ENCODE results near the gene TRMO. TPM values are rescaled to one million over a fixed set of nuclear protein-coding genes. Genes with fewer than 3 reads are reported as not detected.

The TRMO gene
- total RNA-seq, 1 experiment from 2014 or later = 10.4 TPM

GRCh38 chr9:97941323-97941722, 19.0 kb upstream of the TRMO start:
- Histone ChIP-seq H3K9me3 (ENCODE audit: control insufficient read depth, insufficient read depth, low read depth, low read length) (no peaks in the 10 kb centered on the region), H3K4me3 (ENCODE audit: low read depth in 2 of 2, low read length in 2 of 2) (no peak overlapping the region), H3K27ac (ENCODE audit: low read length) (no peak overlapping the region), H3K4me1 (ENCODE audit: control insufficient read depth, insufficient read depth, low read length) (no peaks in the 10 kb centered on the region), H3K36me3 (ENCODE audit: control insufficient read depth, insufficient read depth, low read length) (no peaks in the 10 kb centered on the region), H3K27me3 (ENCODE audit: control insufficient read depth, insufficient read depth, low read length) (peaks cover 7% of the 10 kb centered on the region)
- ATAC-seq = no peak
- in situ Hi-C loops (cut with HindIII; ENCODE audit: low pct_unique_long_range_greater_than_20kb, low sequenced_read_pairs) = no loop called here
- BruUV-seq (replicated peaks) = no TSS peak
- intact Hi-C loops (cut with micrococcal nuclease; ENCODE audit: unreplicated experiment) = no loop called here
- no peak for DNase-seq (ENCODE audit: low read depth, low spot score)
- ChIA-PET CTCF (no interaction called here), POLR2A (no interaction called here)
- TF ChIP-seq, protein P1, sequence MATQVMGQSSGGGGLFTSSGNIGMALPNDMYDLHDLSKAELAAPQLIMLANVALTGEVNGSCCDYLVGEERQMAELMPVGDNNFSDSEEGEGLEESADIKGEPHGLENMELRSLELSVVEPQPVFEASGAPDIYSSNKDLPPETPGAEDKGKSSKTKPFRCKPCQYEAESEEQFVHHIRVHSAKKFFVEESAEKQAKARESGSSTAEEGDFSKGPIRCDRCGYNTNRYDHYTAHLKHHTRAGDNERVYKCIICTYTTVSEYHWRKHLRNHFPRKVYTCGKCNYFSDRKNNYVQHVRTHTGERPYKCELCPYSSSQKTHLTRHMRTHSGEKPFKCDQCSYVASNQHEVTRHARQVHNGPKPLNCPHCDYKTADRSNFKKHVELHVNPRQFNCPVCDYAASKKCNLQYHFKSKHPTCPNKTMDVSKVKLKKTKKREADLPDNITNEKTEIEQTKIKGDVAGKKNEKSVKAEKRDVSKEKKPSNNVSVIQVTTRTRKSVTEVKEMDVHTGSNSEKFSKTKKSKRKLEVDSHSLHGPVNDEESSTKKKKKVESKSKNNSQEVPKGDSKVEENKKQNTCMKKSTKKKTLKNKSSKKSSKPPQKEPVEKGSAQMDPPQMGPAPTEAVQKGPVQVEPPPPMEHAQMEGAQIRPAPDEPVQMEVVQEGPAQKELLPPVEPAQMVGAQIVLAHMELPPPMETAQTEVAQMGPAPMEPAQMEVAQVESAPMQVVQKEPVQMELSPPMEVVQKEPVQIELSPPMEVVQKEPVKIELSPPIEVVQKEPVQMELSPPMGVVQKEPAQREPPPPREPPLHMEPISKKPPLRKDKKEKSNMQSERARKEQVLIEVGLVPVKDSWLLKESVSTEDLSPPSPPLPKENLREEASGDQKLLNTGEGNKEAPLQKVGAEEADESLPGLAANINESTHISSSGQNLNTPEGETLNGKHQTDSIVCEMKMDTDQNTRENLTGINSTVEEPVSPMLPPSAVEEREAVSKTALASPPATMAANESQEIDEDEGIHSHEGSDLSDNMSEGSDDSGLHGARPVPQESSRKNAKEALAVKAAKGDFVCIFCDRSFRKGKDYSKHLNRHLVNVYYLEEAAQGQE (IDR thresholded peaks at IDR 0.05; ENCODE audit: insufficient read depth in 1 of 2, low read depth in 2 of 2, low read length in 1 of 2) = no peak
- no peak for TF ChIP-seq SIN3A (IDR thresholded peaks at IDR 0.05; ENCODE audit: borderline replicate concordance, insufficient read depth, low read depth, low read length)
- TF ChIP-seq, protein P2, sequence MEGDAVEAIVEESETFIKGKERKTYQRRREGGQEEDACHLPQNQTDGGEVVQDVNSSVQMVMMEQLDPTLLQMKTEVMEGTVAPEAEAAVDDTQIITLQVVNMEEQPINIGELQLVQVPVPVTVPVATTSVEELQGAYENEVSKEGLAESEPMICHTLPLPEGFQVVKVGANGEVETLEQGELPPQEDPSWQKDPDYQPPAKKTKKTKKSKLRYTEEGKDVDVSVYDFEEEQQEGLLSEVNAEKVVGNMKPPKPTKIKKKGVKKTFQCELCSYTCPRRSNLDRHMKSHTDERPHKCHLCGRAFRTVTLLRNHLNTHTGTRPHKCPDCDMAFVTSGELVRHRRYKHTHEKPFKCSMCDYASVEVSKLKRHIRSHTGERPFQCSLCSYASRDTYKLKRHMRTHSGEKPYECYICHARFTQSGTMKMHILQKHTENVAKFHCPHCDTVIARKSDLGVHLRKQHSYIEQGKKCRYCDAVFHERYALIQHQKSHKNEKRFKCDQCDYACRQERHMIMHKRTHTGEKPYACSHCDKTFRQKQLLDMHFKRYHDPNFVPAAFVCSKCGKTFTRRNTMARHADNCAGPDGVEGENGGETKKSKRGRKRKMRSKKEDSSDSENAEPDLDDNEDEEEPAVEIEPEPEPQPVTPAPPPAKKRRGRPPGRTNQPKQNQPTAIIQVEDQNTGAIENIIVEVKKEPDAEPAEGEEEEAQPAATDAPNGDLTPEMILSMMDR (IDR thresholded peaks at IDR 0.05) = no peak
- no peak for TF ChIP-seq POLR2AphosphoS5 (IDR thresholded peaks at IDR 0.05; ENCODE audit: low read depth, low read length)
- TF ChIP-seq TCF7L2 (IDR thresholded peaks at IDR 0.05; ENCODE audit: low read depth, low read length) = no peak

GRCh38 chr9:97940741-97941140, 18.4 kb upstream of the TRMO start:
- POLR2A ChIA-PET = no interaction called here
- TF ChIP-seq TCF7L2 (IDR thresholded peaks at IDR 0.05; ENCODE audit: low read depth, low read length) = no peak
- TF ChIP-seq, protein P1 (IDR thresholded peaks at IDR 0.05; ENCODE audit: insufficient read depth in 1 of 2, low read depth in 2 of 2, low read length in 1 of 2) = no peak
- TF ChIP-seq POLR2AphosphoS5 (IDR thresholded peaks at IDR 0.05; ENCODE audit: low read depth, low read length) = no peak
- TF ChIP-seq SIN3A (IDR thresholded peaks at IDR 0.05; ENCODE audit: borderline replicate concordance, insufficient read depth, low read depth, low read length) = no peak
- TF ChIP-seq, protein P2 (IDR thresholded peaks at IDR 0.05) = no peak
- ATAC-seq (no peak), DNase-seq (ENCODE audit: low read depth, low spot score) (no peak)
- H3K36me3 ChIP-seq (ENCODE audit: control insufficient read depth, insufficient read depth, low read length) = no peaks in the 10 kb centered on the region
- H3K4me1 ChIP-seq (ENCODE audit: control insufficient read depth, insufficient read depth, low read length) = no peaks in the 10 kb centered on the region
- H3K4me3 ChIP-seq (ENCODE audit: low read depth in 2 of 2, low read length in 2 of 2) = no peak overlapping the region
- peaks cover 10% of the 10 kb centered on the region for H3K27me3 ChIP-seq (ENCODE audit: control insufficient read depth, insufficient read depth, low read length)
- intact Hi-C loops (cut with micrococcal nuclease; ENCODE audit: unreplicated experiment) (no loop called here), in situ Hi-C loops (cut with HindIII; ENCODE audit: low pct_unique_long_range_greater_than_20kb, low sequenced_read_pairs) (no loop called here)
- BruUV-seq (replicated peaks) = no TSS peak
- CTCF ChIA-PET = no interaction called here
- no peaks in the 10 kb centered on the region for H3K9me3 ChIP-seq (ENCODE audit: control insufficient read depth, insufficient read depth, low read depth, low read length)
- H3K27ac ChIP-seq (ENCODE audit: low read length) = no peak overlapping the region

Data from Panc1 (cell line).